Stomach smooth muscle (tissue), 2 donors: Measurements from ENCODE around the gene C1orf210.

Experiments
- H3K27ac ChIP-seq: one replicate; pipeline ENCODE4 v1.7.0; 2013; ENCODE audit warnings: mild to moderate bottlenecking, low read length, inconsistent platforms
- H3K27me3 ChIP-seq, 2 donors: one replicate each; pipeline ENCODE4 v1.7.0; 2013; ENCODE audit warnings: low read length in 2 of 2; ENCODE audit not compliant: insufficient read depth in 2 of 2, control insufficient read depth in 1 of 2
- H3K36me3 ChIP-seq, 2 donors: one replicate each; pipeline ENCODE4 v1.7.0; 2013; ENCODE audit warnings: low read length in 2 of 2; ENCODE audit not compliant: control insufficient read depth in 2 of 2, insufficient read depth in 2 of 2
- H3K4me1 ChIP-seq: one replicate; pipeline ENCODE4 v1.7.0; 2013; ENCODE audit warnings: low read length; ENCODE audit not compliant: control insufficient read depth, insufficient read depth
- H3K4me3 ChIP-seq, 2 donors: one replicate each; pipeline ENCODE4 v1.7.0; 2013; ENCODE audit warnings: low read length in 2 of 2
- H3K9ac ChIP-seq, 2 donors: one replicate each; pipeline ENCODE4 v1.7.0; 2013; ENCODE audit warnings: low read length in 2 of 2, mild to moderate bottlenecking in 1 of 2
- H3K9me3 ChIP-seq, 2 donors: one replicate each; pipeline ENCODE4 v1.7.0; 2013; ENCODE audit warnings: low read length in 2 of 2; ENCODE audit not compliant: control insufficient read depth in 2 of 2
- donor health status: healthy.
- donor health status: Pancreatic carcinoma.

The C1orf210 gene

GRCh38 chr1:43311521-43311920 lies 26.1 kb upstream of the C1orf210 start:
- Histone ChIP-seq H3K9ac (no peak overlapping the region), H3K27ac (no peak overlapping the region), H3K4me1 (no peaks in the 10 kb centered on the region), H3K36me3 (no peaks in the 10 kb centered on the region), H3K9me3 (no peaks in the 10 kb centered on the region), H3K4me3 (no peak overlapping the region), H3K27me3 (no peaks in the 10 kb centered on the region)

- H3K27me3 ChIP-seq, result no peaks in the 10 kb centered on the region
- H3K36me3 ChIP-seq, result no peaks in the 10 kb centered on the region
- H3K27ac ChIP-seq, result no peak overlapping the region
- no peak overlapping the region for H3K9ac ChIP-seq
- no peak overlapping the region for H3K4me3 ChIP-seq
- H3K4me1 ChIP-seq, result no peaks in the 10 kb centered on the region
- H3K9me3 ChIP-seq, result no peaks in the 10 kb centered on the region
These were observed 24.1 kb upstream of the C1orf210 start for GRCh38 chr1:43309405-43310025.

GRCh38 chr1:43308635-43309404 lies 23.4 kb upstream of the C1orf210 start:
- Histone ChIP-seq H3K9ac (no peak overlapping the region), H3K36me3 (no peaks in the 10 kb centered on the region), H3K4me3 (no peak overlapping the region)

GRCh38 chr1:43307458-43308158 lies 22.2 kb upstream of the C1orf210 start:
- no peak overlapping the region for H3K27ac ChIP-seq
- H3K9me3 ChIP-seq, result no peaks in the 10 kb centered on the region
- no peak overlapping the region for H3K4me3 ChIP-seq
- H3K9ac ChIP-seq, result no peak overlapping the region
- no peaks in the 10 kb centered on the region for H3K36me3 ChIP-seq
- no peaks in the 10 kb centered on the region for H3K4me1 ChIP-seq
- H3K27me3 ChIP-seq, result no peaks in the 10 kb centered on the region

More at GRCh38 chr1:43308635-43309404, 23.4 kb upstream of the C1orf210 start:
- H3K9me3 ChIP-seq, result no peaks in the 10 kb centered on the region
- no peaks in the 10 kb centered on the region for H3K4me1 ChIP-seq
- no peaks in the 10 kb centered on the region for H3K27me3 ChIP-seq
- no peak overlapping the region for H3K27ac ChIP-seq

- Histone ChIP-seq H3K9me3 (no peaks in the 10 kb centered on the region), H3K4me3 (no peak overlapping the region), H3K36me3 (no peaks in the 10 kb centered on the region), H3K27me3 (no peaks in the 10 kb centered on the region), H3K9ac (no peak overlapping the region), H3K4me1 (no peaks in the 10 kb centered on the region), H3K27ac (no peak overlapping the region)
These were observed 21.5 kb upstream of the C1orf210 start for GRCh38 chr1:43306688-43307457.

GRCh38 chr1:43305926-43306687 lies 20.7 kb upstream of the C1orf210 start:
- H3K4me3 ChIP-seq, result no peak overlapping the region

GRCh38 chr1:43305461-43305860 lies 20.1 kb upstream of the C1orf210 start:
- Histone ChIP-seq H3K4me1 (no peaks in the 10 kb centered on the region), H3K4me3 (no peak overlapping the region), H3K27ac (no peak overlapping the region), H3K36me3 (no peaks in the 10 kb centered on the region), H3K9ac (no peak overlapping the region), H3K27me3 (no peaks in the 10 kb centered on the region), H3K9me3 (no peaks in the 10 kb centered on the region)

More at GRCh38 chr1:43305926-43306687, 20.7 kb upstream of the C1orf210 start:
- Histone ChIP-seq H3K36me3 (no peaks in the 10 kb centered on the region), H3K27me3 (no peaks in the 10 kb centered on the region), H3K4me1 (no peaks in the 10 kb centered on the region), H3K9me3 (no peaks in the 10 kb centered on the region), H3K9ac (no peak overlapping the region), H3K27ac (no peak overlapping the region)

GRCh38 chr1:43304771-43305300 lies 19.5 kb upstream of the C1orf210 start:
- no peak overlapping the region for H3K9ac ChIP-seq
- no peak overlapping the region for H3K27ac ChIP-seq
- H3K27me3 ChIP-seq, result no peaks in the 10 kb centered on the region
- no peak overlapping the region for H3K4me3 ChIP-seq
- no peaks in the 10 kb centered on the region for H3K9me3 ChIP-seq
- H3K4me1 ChIP-seq, result no peaks in the 10 kb centered on the region
- no peaks in the 10 kb centered on the region for H3K36me3 ChIP-seq

- H3K36me3 ChIP-seq, result no peaks in the 10 kb centered on the region
- H3K9ac ChIP-seq, result no peak overlapping the region
- no peak overlapping the region for H3K4me3 ChIP-seq
- no peaks in the 10 kb centered on the region for H3K9me3 ChIP-seq
- no peaks in the 10 kb centered on the region for H3K4me1 ChIP-seq
- H3K27ac ChIP-seq, result no peak overlapping the region
- H3K27me3 ChIP-seq, result no peaks in the 10 kb centered on the region
These were observed 18.9 kb upstream of the C1orf210 start for GRCh38 chr1:43304314-43304681.
